ENCODE measurements around the gene ZNF81. TPM values are rescaled to one million over a fixed set of nuclear protein-coding genes. Genes with fewer than 3 reads are reported as not detected.

ZNF81 gene
- total and polyA plus RNA-seq, 2 of the 4 experiments (the other 2 are of a cell fraction): 2.1 to 4.5 TPM

- ChIA-PET POLR2A (ENCODE audit: unreplicated experiment) (no interaction called here), CTCF (no interaction called here)
- H3K56ac ChIP-seq (ENCODE audit: extremely low read depth, insufficient read depth, low read length): no peak overlapping the region
- H2BK5ac ChIP-seq (ENCODE audit: low read depth, low read length, poor library complexity, severe bottlenecking): no peak overlapping the region
- H3K9me1 ChIP-seq (ENCODE audit: insufficient read depth, low read length): no peaks in the 10 kb centered on the region
- dilution Hi-C loops (cut with HindIII; ENCODE audit: low sequenced_read_pairs, unreplicated experiment) (no loop called here), intact Hi-C loops (cut with micrococcal nuclease) (no loop called here), in situ Hi-C loops (cut with MboI; ENCODE audit: low sequenced_read_pairs) (no loop called here)
- H4K91ac ChIP-seq (ENCODE audit: insufficient read depth, low read depth, low read length): no peak overlapping the region
- no peak overlapping the region for H3K4me2 ChIP-seq (ENCODE audit: low read depth, low read length)
- no peaks in the 10 kb centered on the region for H3K79me1 ChIP-seq (ENCODE audit: low read depth in 1 of 2, low read length in 2 of 2)
- no peak overlapping the region for H3K18ac ChIP-seq (ENCODE audit: low read depth, low read length)
- H3K9me3 ChIP-seq (ENCODE audit: control insufficient read depth, insufficient read depth, low read length): no peaks in the 10 kb centered on the region
- ATAC-seq (ENCODE audit: low read depth) (no peak; the same call in 1 of the 2 replicates), DNase-seq (no peak)
- no peaks in the 10 kb centered on the region for H3K36me3 ChIP-seq (ENCODE audit: control insufficient read depth, insufficient read depth, low read length)
- TF ChIP-seq CHD1 (IDR thresholded peaks at IDR 0.05; ENCODE audit: low read depth, low read length) (no peak), BHLHE40 (IDR thresholded peaks at IDR 0.05; ENCODE audit: low read depth, low read length) (no peak), ELK1 (IDR thresholded peaks at IDR 0.05; ENCODE audit: borderline replicate concordance, low read depth, low read length) (no peak)
- no peak overlapping the region for H3K27ac ChIP-seq (ENCODE audit: insufficient read depth, low read length)
- 87% methylated on average over 3 of the region's 12 CpGs; no CpG with 5 or more reads in 1 of the 2 experiments for WGBS, 2 experiments (ENCODE audit: extremely low coverage in 2 of 2, insufficient read length in 1 of 2)
- H2BK20ac ChIP-seq (ENCODE audit: low read depth, low read length): no peak overlapping the region
- H2AK5ac ChIP-seq (ENCODE audit: low read depth, low read length): no peak overlapping the region
- no peak overlapping the region for H3K9ac ChIP-seq (ENCODE audit: low read depth, low read length)
- no TSS peak for BruUV-seq (replicated peaks)
- no peak overlapping the region for H4K8ac ChIP-seq (ENCODE audit: low read depth in 2 of 2, low read length in 2 of 2)
- no peak overlapping the region for H4K5ac ChIP-seq (ENCODE audit: low read depth, low read length)
- H3K4me1 ChIP-seq (ENCODE audit: control insufficient read depth, insufficient read depth, low read length): no peaks in the 10 kb centered on the region
- H3K14ac ChIP-seq (replicated peaks; ENCODE audit: low read depth, low read length): no peak overlapping the region
- H2BK120ac ChIP-seq (ENCODE audit: low read depth, low read length): no peak overlapping the region
- H2AK9ac ChIP-seq (replicated peaks; ENCODE audit: low read depth, low read length, poor library complexity): no peak overlapping the region
- H2BK15ac ChIP-seq (ENCODE audit: low read depth, low read length): no peak overlapping the region
- H3K4ac ChIP-seq (ENCODE audit: low read depth, low read length): no peak overlapping the region
- peak overlapping the region; percentile 21 for H2AFZ ChIP-seq (replicated peaks; ENCODE audit: low read length, poor library complexity)
- no peak overlapping the region for H3K23ac ChIP-seq (ENCODE audit: low read depth, low read length)
- no peaks in the 10 kb centered on the region for H4K20me1 ChIP-seq (ENCODE audit: insufficient read depth, low read length)
- H3K27me3 ChIP-seq (ENCODE audit: control insufficient read depth, insufficient read depth, low read length): peaks cover 2% of the 10 kb centered on the region
- no peak overlapping the region for H3K4me3 ChIP-seq (ENCODE audit: insufficient read depth, low read depth, low read length)
Measured at GRCh38 chrX:47807548-47807947, 29.2 kb upstream of the ZNF81 start.
